Gastroesophageal sphincter (tissue), 3 donors: ENCODE data around the gene DOCK4.

ENCODE experiments used
- CTCF ChIP-seq, 4 experiments: fragments of 200-600 bp in 2 of 4; fragments of 450-650 bp in 2 of 4; sonication (generic) in 1 of 4; IDR thresholded peaks; one replicate each; pipeline ENCODE4 v1.5.1; 2017 to 2019; ENCODE audit warnings: antibody characterized with exemption in 4 of 4, mild to moderate bottlenecking in 2 of 4, moderate library complexity in 2 of 4
- POLR2AphosphoS5 ChIP-seq: sonication (generic); formaldehyde crosslinking; IDR thresholded peaks from one replicate; pipeline ENCODE4 v1.6.1; 2017; ENCODE audit warnings: antibody characterized with exemption

GRCh38 chr7:111852081-111852480 lies 354.1 kb downstream of the DOCK4 start:
- TF ChIP-seq CTCF (IDR thresholded peaks at IDR 0.05) (no peak), POLR2AphosphoS5 (no peak)
